Peyer's patch (tissue), 4 donors: ENCODE measurements around the gene ATP2B2. TPM values are rescaled to one million over a fixed set of nuclear protein-coding genes. Genes with fewer than 3 reads are reported as not detected.
"Not testable (repeated sequence)": the region's sequence is repeated elsewhere in the genome, so short reads cannot be mapped to it uniquely, and the experiment has no call there.

Experiments
- DNase-seq, 3 donors: peaks; one replicate each; pipeline ENCODE4 v3.0.0-alpha.2; 2017 to 2019
- H3K27ac ChIP-seq, 4 donors: fragments of 200-600 bp; sonication (generic); one replicate each; pipeline ENCODE4 v1.5.1; 2016 to 2019
- H3K27me3 ChIP-seq, 2 donors: fragments of 200-600 bp; sonication (generic); one replicate each; pipeline ENCODE4 v1.5.1; 2019
- H3K36me3 ChIP-seq, 3 donors: fragments of 200-600 bp; sonication (generic); one replicate each; pipeline ENCODE4 v1.5.1; 2016 to 2019
- H3K4me1 ChIP-seq, 4 donors: fragments of 200-600 bp; sonication (generic); one replicate each; pipeline ENCODE4 v1.5.1; 2016 to 2019
- H3K4me3 ChIP-seq, 4 donors: fragments of 200-600 bp; sonication (generic); 1 replicate in 3 of 4; 2 replicates in 1 of 4; pipeline ENCODE4 v1.5.1; 2016 to 2019; ENCODE audit warnings: mild to moderate bottlenecking in 1 of 4
- H3K9me3 ChIP-seq, 4 donors: fragments of 200-600 bp; sonication (generic); one replicate each; pipeline ENCODE4 v1.5.1; 2016 to 2019; ENCODE audit warnings: mild to moderate bottlenecking in 1 of 4
- POLR2A ChIP-seq, 2 donors: fragments of 450-650 bp; IDR thresholded peaks; one replicate each; pipeline ENCODE4 v1.5.1; 2017; ENCODE audit warnings: antibody characterized with exemption in 2 of 2, mild to moderate bottlenecking in 2 of 2, moderate library complexity in 2 of 2
- total RNA-seq, 4 donors: library from RNA; depleted of rRNA; stranded (reverse); fragments of >200 nt; gene quantifications; one replicate each; pipeline ENCODE4 v1.1.0, GENCODE V29; 2016
- TF ChIP-seq, protein P1 (sequence below), 6 experiments: fragments of 450-650 bp in 4 of 6; fragments of 200-600 bp in 2 of 6; sonication (generic) in 1 of 6; IDR thresholded peaks; one replicate each; pipeline ENCODE4 v1.5.1; 2017 to 2019; ENCODE audit warnings: antibody characterized with exemption in 6 of 6, mild to moderate bottlenecking in 3 of 6, moderate library complexity in 1 of 6

The ATP2B2 gene
- total RNA-seq, 4 donors from 2014 or later: not detected

DNA sequence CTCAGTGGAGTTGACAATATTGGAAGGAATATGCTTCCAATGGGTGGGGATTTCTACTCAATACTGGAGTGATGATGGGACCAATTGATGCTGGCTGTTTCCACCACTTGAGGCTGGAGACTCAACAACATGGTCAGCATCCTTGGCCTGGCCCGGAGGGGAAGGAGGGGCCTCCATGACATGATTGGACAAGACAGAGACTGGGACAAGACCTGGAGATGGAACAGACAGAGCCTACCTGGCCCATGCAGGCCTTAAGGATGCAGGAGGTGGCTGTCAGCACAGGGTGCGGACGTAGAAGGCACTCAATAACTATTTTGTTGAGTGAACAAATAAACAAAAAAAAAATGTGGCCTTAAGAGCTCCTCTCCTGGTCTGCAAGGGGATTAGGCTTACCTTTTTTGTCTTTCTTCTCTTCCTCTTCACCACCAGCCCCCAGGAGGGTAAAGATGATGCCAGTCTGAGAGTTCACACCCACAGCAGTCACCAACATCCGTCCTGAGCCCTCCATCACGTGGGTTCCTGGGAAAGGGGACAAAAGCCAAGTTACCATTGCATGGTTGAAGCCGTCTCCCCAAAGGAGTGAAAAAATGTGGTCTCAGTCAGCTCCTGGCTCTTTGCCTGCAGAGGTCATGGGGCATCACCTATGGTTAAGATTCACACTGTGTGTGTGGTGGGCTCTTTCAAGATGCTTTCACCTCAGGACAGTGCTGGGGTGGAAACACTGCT lies 117.3 kb downstream of the ATP2B2 start:
- Histone ChIP-seq H3K36me3 (no peaks in the 10 kb centered on the region), H3K9me3 (peaks cover 0 to 4% (median 0%) of the 10 kb centered on the region in 4 donors), H3K27ac (no peak overlapping the region), H3K27me3 (no peaks in the 10 kb centered on the region), H3K4me1 (peaks cover 0 to 11% (median 3%) of the 10 kb centered on the region in 4 donors), H3K4me3 (no peak overlapping the region)
- TF ChIP-seq, protein P1, sequence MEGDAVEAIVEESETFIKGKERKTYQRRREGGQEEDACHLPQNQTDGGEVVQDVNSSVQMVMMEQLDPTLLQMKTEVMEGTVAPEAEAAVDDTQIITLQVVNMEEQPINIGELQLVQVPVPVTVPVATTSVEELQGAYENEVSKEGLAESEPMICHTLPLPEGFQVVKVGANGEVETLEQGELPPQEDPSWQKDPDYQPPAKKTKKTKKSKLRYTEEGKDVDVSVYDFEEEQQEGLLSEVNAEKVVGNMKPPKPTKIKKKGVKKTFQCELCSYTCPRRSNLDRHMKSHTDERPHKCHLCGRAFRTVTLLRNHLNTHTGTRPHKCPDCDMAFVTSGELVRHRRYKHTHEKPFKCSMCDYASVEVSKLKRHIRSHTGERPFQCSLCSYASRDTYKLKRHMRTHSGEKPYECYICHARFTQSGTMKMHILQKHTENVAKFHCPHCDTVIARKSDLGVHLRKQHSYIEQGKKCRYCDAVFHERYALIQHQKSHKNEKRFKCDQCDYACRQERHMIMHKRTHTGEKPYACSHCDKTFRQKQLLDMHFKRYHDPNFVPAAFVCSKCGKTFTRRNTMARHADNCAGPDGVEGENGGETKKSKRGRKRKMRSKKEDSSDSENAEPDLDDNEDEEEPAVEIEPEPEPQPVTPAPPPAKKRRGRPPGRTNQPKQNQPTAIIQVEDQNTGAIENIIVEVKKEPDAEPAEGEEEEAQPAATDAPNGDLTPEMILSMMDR (IDR thresholded peaks at IDR 0.05): no peak
- no peak for TF ChIP-seq POLR2A (IDR thresholded peaks at IDR 0.05)
- no peak for DNase-seq

DNA sequence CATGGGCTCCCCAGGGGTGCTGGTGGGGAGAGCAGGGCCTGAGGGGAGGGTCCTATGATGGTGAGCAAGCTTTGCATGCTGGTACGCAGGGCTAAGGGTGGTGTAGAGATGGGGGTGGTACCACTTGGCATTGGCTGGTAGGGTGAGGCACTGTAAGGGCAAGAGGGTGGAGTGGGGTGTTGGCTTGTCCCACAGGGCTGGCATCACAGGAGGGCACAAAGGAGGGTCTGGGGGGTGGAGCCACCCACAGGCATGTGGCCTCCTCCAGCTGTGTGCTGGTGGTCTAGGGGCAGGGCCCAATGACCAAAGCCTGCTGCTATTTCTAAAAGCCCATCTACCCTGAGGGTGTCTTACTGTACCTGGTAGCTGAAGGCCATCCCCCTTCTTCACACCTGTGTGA lies 119.3 kb downstream of the ATP2B2 start:
- Histone ChIP-seq H3K27ac (no peak overlapping the region), H3K27me3 (no peaks in the 10 kb centered on the region), H3K9me3 (peaks cover 0 to 4% (median 0%) of the 10 kb centered on the region in 4 donors), H3K4me1 (peaks cover 0 to 11% (median 3%) of the 10 kb centered on the region in 4 donors), H3K36me3 (no peaks in the 10 kb centered on the region), H3K4me3 (no peak overlapping the region)
- no peak for TF ChIP-seq POLR2A (IDR thresholded peaks at IDR 0.05)
- TF ChIP-seq, protein P1 (IDR thresholded peaks at IDR 0.05): no peak
- peak in 1 of 3 donors; percentile 23 for DNase-seq

DNA sequence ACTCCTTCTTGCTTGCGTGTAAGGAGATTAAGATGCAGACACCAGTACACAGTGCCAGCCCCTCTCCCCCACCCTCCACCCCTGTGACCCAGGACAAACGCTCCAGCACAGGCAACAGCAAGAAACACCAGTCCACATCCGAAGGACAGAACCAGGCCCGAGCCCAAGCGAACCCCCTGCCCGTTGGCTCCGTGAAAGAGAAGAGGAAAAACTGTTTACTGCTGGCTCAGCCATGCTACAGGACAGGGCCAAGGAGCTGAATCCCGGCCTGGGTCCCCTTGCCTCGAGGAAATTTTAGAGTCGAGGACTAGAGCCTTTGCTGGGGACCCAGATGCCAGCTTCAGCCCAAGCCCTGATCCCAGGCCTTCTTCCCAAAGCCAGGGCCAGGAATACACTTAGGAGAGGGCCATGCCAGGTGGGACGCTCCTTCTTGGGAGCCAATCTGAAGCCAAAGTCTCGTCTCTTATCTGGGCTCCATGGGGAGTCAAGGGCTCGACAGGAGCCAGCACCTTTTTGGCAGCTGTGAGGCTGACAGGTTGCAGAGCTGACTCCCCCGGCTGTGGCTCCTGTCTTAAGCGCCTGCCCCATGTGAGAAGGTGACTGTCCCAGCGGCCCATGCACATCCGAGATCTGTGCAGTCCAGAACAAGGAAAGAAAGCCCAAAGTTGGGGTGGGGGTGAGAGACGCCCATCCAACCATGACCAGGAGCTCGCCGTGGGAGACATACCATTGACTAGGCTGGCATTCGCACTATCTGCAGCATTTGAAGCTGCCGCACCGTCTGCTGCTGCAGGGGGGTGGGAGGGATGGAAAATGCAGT lies 120.6 kb downstream of the ATP2B2 start:
- Histone ChIP-seq H3K9me3 (peaks cover 0 to 4% (median 0%) of the 10 kb centered on the region in 4 donors), H3K27ac (no peak overlapping the region), H3K4me3 (no peak overlapping the region), H3K4me1 (peaks cover 0 to 4% (median 0%) of the 10 kb centered on the region in 4 donors), H3K36me3 (no peaks in the 10 kb centered on the region), H3K27me3 (no peaks in the 10 kb centered on the region)
- TF ChIP-seq POLR2A (IDR thresholded peaks at IDR 0.05): no peak
- TF ChIP-seq, protein P1 (IDR thresholded peaks at IDR 0.05): no peak
- DNase-seq: peak in 1 of 3 donors; percentile 40

DNA sequence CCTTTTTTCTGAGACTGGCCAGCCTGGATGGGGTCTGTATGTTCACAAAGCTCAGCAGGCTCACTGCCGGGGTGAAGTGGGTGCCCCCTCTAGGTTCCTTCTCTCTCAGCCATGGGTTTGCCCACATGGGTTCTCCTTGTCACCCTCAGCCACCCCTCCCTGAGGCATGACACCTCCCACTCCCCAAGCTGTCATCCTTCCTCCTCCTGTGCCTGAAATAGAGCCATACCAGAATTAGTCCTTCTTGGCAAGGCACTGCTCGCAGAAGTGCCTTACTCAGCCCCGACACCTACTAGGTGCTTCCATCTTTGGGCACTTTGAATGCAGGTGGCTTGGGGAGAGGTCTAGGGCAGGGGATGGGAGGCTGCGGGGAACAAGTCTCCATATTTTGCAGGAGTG lies 121.5 kb downstream of the ATP2B2 start:
- TF ChIP-seq POLR2A (IDR thresholded peaks at IDR 0.05): no peak
- TF ChIP-seq, protein P1 (IDR thresholded peaks at IDR 0.05): no peak
- no peak overlapping the region for H3K4me3 ChIP-seq
- H3K27ac ChIP-seq: no peak overlapping the region
- DNase-seq: no peak
- H3K9me3 ChIP-seq: peaks cover 0 to under 1% (median 0%) of the 10 kb centered on the region in 4 donors
- H3K4me1 ChIP-seq: no peaks in the 10 kb centered on the region
- no peaks in the 10 kb centered on the region for H3K27me3 ChIP-seq
- no peaks in the 10 kb centered on the region for H3K36me3 ChIP-seq

DNA sequence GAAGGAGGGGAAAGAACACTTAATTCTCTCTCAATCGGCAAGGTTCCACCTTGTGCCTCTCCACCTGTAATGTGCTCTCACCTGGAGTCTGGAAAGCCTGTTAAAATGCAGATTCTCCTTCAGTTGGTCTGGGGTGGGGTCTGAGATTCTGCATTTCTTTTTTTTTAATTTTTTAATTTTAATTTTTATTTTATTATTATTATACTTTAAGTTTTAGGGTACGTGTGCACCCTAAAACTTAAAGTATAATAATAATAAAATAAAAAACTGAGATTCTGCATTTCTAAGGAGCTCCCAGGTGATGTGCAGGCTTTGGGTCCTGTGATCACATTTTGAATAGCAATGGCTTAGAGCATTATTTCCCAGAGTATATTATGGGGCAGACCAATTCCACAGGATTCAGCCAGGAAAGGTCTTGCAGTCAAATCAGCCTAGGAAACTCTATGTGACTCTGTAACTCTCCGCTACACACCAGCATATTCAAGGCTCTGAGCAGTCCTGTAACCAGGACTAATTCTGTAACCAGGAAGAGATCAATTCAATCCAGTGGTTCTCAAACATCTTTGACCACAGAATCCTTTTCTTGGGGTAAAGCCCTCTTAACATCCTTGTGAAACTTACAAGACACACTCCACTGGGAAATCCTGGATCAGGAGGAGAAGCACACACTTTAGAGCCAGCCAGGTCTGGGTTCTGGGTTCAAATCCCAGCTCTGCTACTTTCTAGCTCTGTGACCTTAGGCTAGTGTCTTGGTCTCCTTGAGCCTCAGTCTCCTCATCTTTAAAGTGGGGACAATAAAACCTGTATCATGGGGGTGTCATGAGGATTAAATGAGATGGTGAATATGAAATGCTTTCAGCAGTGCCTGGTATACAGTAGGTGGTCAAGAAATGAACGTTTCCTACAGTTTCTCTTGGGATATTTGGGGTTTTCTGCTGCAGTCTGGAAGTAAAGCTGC lies 122.2 kb downstream of the ATP2B2 start:
- no peaks in the 10 kb centered on the region for H3K36me3 ChIP-seq
- TF ChIP-seq, protein P1 (IDR thresholded peaks at IDR 0.05): no peak
- no peak for TF ChIP-seq POLR2A (IDR thresholded peaks at IDR 0.05)
- no peak overlapping the region for H3K27ac ChIP-seq
- no peaks in the 10 kb centered on the region for H3K9me3 ChIP-seq
- no peaks in the 10 kb centered on the region for H3K4me1 ChIP-seq
- H3K4me3 ChIP-seq: no peak overlapping the region
- DNase-seq: no peak
- no peaks in the 10 kb centered on the region for H3K27me3 ChIP-seq

DNA sequence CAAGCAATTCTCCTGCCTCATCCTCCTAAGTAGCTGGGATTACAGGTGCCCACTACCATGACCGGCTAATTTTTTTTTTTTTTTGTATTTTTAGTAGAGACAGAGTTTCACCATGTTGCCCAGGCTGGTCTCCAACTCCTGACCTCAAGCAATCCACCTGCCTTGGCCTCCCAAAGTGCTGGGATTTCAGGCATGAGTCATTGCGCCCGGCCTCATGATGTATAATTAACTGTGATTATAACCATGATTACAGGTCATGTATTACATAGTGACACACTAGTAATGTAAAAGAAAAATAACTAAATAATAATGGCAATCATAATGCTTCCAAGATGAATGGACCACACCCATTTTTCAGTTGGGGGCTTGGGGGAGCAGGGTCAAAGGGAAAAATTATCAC lies 122.9 kb downstream of the ATP2B2 start:
- not testable (repeated sequence) for H3K4me3 ChIP-seq, DNase-seq, H3K36me3 ChIP-seq, H3K27ac ChIP-seq, H3K4me1 ChIP-seq, H3K27me3 ChIP-seq, H3K9me3 ChIP-seq
